WI38 (cell line): ENCODE measurements around the gene CNNM2.
"Not testable (repeated sequence)": the region's sequence is repeated elsewhere in the genome, so short reads cannot be mapped to it uniquely, and the experiment has no call there.

ENCODE experiments used
- H3K4me3 ChIP-seq: 2 replicates; pipeline ENCODE4 v1.5.1; 2011; ENCODE audit warnings: low read depth, mild to moderate bottlenecking, control low read depth, low read length
- CTCF ChIP-seq: IDR thresholded peaks from 2 replicates; pipeline ENCODE4 v1.5.1; 2012; ENCODE audit warnings: low read depth, mild to moderate bottlenecking, control low read depth, low read length

Gene CNNM2

GRCh38 chr10:102951316-102951715 is 33.2 kb downstream of the CNNM2 start:
- no peak for TF ChIP-seq CTCF
- H3K4me3 ChIP-seq: no peak overlapping the region

- TF ChIP-seq CTCF: no peak
Observed at GRCh38 chr10:102959360-102959759, 41.3 kb downstream of the CNNM2 start.

GRCh38 chr10:102960157-102960556 is 42.1 kb downstream of the CNNM2 start:
- H3K4me3 ChIP-seq: no peak overlapping the region
- no peak for TF ChIP-seq CTCF

More at GRCh38 chr10:102959360-102959759, 41.3 kb downstream of the CNNM2 start:
- no peak overlapping the region for H3K4me3 ChIP-seq

- no peak for TF ChIP-seq CTCF
- no peak overlapping the region for H3K4me3 ChIP-seq
Observed at GRCh38 chr10:102962267-102962666, 44.2 kb downstream of the CNNM2 start.

- no peak overlapping the region for H3K4me3 ChIP-seq
- TF ChIP-seq CTCF: no peak
Observed at GRCh38 chr10:102962951-102963755, 45.1 kb downstream of the CNNM2 start.

- TF ChIP-seq CTCF: no peak
- no peak overlapping the region for H3K4me3 ChIP-seq
Observed at GRCh38 chr10:102963756-102964025, 45.6 kb downstream of the CNNM2 start.

GRCh38 chr10:102964064-102964463 is 46.0 kb downstream of the CNNM2 start:
- not testable (repeated sequence) for H3K4me3 ChIP-seq

- no peak for TF ChIP-seq CTCF
- no peak overlapping the region for H3K4me3 ChIP-seq
Observed at GRCh38 chr10:102964713-102965112, 46.6 kb downstream of the CNNM2 start.
